GM21717 (cell line): Measurements from ENCODE around the gene ASCC3.
"Not testable (repeated sequence)": the region's sequence is repeated elsewhere in the genome, so short reads cannot be mapped to it uniquely, and the experiment has no call there.

Experiments used
- ATAC-seq: cut with Tn5 transposase; IDR thresholded peaks from one replicate; pipeline ENCODE4 v1.9.1; 2021; ENCODE audit warnings: mild to moderate bottlenecking, moderate library complexity; ENCODE audit not compliant: unreplicated experiment

ASCC3 gene

DNA sequence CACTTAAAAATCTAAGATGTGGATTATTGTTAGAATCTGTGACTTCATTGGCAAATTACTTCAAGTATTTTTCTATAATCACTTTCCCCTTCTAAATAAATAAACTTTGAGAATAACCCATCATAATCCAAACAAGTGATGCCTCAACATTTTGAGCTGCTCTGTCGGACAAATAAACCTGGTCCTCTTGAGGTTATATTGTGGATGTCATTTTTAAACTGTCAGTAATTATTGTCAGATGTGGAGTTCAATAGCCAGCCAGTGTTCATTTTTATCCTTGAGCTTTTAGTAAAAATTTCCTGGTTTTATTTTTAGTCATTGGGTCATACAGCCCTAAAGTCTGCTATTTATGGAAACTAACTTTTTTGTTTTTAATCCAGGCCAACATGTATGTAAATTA lies 9.5 kb upstream of the ASCC3 start:
- ATAC-seq: not testable (repeated sequence)

GRCh38 chr6:100889351-100889750 lies 8.2 kb upstream of the ASCC3 start:
- ATAC-seq: no peak

GRCh38 chr6:100886076-100886475 lies 4.9 kb upstream of the ASCC3 start:
- no peak for ATAC-seq

GRCh38 chr6:100883347-100883746 lies 2.2 kb upstream of the ASCC3 start:
- no peak for ATAC-seq

DNA sequence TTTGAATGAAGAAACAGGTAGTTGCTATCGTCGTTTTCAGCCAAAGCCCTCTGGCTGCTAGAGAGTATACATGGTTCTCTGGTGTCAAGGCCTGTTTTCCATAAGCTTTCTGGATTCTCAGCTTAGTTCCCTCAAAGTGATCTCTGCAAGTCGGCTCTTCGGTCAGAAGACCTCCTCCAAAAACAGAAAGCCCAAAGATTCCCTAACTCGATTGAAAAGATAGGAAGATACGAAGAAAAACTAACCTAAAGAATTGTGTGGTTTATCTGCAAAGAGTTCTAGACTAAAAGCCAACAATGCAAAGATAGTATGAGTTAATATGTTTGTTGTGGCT lies 545 bp upstream of the ASCC3 start:
- no peak for ATAC-seq

DNA sequence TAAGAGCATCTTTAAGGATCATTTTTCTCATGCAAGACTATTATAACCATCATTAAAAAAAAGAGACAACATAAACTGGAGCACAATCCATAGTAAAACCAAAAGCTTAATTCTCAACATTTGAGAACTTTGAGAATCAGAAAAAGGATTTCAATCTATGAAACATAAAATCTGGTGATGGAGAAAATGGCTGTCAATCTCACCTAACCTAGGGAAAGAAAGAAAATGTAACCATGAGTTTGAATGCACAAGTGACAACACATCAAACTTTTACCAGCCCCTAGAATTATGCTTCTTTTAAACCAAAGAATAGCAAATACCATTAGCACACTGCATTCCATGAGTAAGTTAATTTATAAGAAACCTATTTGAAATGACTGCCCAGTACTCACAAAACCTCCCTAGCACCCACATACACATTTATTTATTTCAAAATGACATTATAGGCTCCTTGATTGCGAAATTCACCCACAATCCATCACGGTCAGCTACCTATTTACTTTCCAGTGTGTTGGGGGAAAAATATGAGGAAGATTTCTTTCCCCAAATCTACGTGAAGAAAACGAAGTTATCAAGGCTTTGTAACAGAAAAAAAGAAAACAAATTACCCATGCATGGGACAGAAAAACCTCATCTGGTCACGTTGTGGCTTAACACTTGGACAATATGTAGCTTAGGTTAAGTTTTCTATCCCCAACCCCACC lies 828 bp downstream of the ASCC3 start:
- ATAC-seq: no peak

GRCh38 chr6:100879317-100879716 lies 1.8 kb downstream of the ASCC3 start:
- no peak for ATAC-seq

- ATAC-seq: no peak
Observed at GRCh38 chr6:100877851-100878250, 3.3 kb downstream of the ASCC3 start.

- no peak for ATAC-seq
Observed at GRCh38 chr6:100876251-100876650, 4.9 kb downstream of the ASCC3 start.

DNA sequence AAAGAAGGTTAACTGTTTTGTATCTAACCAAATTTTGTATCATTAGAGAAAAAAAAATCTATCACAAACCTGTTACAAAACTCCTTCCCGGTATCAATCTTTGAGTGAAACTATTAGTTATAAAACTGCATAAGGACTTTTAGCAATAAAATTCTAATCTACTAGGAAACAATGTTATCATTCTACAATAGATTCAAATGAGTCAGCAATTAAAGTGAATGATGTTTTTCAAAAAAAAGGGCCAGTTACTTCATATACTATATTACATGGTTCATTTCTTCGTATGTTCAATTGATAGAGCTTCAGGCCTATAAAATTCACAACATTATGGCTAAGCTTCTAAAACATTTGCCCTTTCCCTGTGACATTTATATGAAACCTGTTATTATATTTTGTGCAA lies 15.6 kb downstream of the ASCC3 start:
- ATAC-seq: no peak

GRCh38 chr6:100862063-100862462 lies 19.1 kb downstream of the ASCC3 start:
- no peak for ATAC-seq

GRCh38 chr6:100856146-100856545 lies 25.0 kb downstream of the ASCC3 start:
- ATAC-seq: no peak

DNA sequence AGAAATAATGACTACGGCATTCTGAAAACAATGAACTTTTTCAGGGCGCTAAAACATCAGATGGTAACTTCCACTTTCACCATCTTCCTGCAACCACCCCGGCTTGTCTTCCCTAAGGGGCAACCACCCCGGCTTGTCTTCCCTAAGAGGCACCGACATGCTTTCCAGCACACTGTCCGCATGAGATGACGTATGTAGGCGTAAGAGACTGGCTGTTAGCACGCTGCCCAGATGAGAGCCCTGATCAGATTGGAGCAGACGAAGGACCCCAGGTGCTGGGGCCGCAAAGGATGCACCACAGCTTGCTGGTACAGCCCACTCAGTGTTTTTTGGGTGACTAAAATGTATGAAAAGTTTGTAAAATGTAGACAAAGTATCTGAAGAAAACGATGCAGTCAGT lies 29.3 kb downstream of the ASCC3 start:
- ATAC-seq: no peak

DNA sequence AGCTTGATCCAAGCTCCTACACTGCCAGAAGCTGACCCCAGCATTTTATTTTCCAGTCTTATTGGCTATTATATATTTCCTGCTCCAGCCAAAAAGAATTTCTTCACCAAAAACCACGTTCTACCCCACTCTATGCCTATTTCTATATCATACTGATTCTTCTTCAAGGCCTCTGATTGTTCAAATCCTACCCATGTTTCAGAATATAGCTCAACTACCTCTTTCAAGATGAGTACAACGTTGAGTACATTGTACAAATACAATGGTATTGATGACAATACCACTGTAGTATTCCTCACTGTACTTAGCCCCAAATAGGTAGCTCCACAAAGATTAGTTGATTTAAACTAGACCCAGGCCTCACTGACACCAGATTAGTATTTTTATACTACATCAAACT lies 31.0 kb downstream of the ASCC3 start:
- ATAC-seq: no peak

- ATAC-seq: no peak
Observed at GRCh38 chr6:100846276-100846675, 34.9 kb downstream of the ASCC3 start.

DNA sequence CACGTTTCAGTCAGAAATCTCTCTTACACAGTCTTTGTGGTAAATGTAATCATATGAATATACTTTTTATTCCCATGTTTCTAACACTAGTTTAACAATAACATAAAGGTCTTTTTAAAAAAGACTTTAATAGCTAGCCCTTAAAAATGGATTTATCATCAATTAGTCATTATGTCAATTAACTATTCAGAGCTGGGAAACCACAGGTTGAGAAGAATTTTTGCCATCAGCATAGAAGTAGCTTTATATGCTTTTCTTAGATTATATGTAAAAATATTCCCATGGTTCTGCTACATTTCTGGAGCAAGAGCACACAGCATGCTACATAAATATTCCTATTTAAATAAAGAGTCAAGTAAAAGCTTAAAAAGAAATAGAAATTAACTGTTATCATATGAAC lies 35.5 kb downstream of the ASCC3 start:
- no peak for ATAC-seq

GRCh38 chr6:100839419-100839818 lies 41.7 kb downstream of the ASCC3 start:
- ATAC-seq: no peak

- no peak for ATAC-seq
Observed at GRCh38 chr6:100838011-100838410, 43.1 kb downstream of the ASCC3 start.

DNA sequence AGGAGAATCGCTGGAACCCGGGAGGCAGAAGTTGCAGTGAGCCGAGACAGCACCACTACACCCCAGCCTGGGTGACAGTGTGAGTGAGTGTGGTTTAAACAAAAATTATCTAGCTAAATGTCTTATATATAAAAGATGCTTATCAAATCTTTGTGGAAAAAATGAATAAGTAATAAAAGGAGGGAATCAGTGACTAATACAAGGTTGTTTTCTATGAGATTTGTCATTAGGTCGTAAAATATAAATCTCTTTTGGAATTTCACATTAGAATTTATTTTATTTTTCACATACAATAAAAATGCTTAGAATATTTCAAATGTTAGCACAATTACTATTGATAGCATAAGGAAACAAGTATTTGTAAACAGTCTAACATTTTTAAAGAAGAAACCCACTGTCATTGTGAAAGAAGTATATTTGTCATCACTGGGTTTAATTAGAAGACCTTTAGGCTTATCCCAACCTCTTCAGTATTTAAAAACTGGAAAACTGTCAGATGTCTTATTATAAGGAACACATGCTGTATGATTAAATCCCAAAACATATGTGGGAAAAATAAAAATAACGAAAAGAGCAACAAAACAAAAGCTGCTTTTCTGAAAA lies 47.1 kb downstream of the ASCC3 start:
- ATAC-seq: no peak

- not testable (repeated sequence) for ATAC-seq
Observed at GRCh38 chr6:100829077-100829595, 52.0 kb downstream of the ASCC3 start.

DNA sequence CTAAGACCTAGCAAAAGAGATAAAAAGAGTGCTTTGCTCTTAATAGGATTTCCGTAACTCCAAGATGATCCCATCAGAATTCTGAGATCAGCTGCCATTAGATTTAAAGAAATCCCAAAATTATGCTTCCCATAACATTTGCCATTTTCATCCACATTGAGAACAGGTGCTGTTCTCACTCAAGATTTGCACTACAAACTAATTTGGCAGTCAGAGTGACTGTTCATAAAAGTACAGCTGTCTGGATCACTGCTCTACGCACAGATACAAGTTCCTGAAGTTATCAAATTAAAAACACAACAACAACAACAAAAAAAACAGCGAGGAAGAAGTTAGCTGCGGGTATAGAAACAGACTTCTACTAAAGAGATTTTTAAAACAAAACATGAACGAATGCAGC lies 58.1 kb downstream of the ASCC3 start:
- no peak for ATAC-seq

- ATAC-seq: no peak
Observed at GRCh38 chr6:100818066-100818465, 63.1 kb downstream of the ASCC3 start.

DNA sequence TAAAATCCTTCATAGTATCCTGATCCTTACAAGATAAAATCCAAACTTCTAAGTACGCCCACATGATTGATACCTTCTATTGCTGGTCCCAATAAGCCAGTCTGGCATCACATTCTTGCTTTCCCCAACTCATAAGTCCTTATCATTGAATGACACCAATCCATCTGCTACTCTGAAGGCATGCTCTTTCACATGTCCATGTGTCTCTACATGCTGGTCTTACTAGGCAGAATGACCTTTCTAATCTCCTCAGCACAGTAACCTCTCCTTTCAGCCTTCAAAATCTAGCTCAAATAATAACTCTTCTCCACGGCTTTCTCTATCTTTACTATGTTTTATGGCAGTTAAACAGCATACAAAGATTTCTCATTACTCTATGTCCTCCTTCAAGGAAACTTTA lies 71.1 kb downstream of the ASCC3 start:
- no peak for ATAC-seq
